Right ventricle myocardium superior (tissue), 1 donor: ENCODE results near the gene CAMTA1. TPM values are rescaled to one million over a fixed set of nuclear protein-coding genes. Genes with fewer than 3 reads are reported as not detected.
"Not testable (repeated sequence)": the region's sequence is repeated elsewhere in the genome, so short reads cannot be mapped to it uniquely, and the experiment has no call there.

ENCODE experiments used
- ATAC-seq: fragments of 200-7000 bp; cut with Tn5 transposase; one replicate; pipeline ENCODE4 v1.9.1; 2020; ENCODE audit warnings: mild to moderate bottlenecking; ENCODE audit not compliant: poor library complexity
- DNase-seq: peaks from one replicate; pipeline ENCODE4 v3.0.0-alpha.2; 2020
- intact Hi-C: fragments of 100-400 bp; cut with DNase I; formaldehyde crosslinking; loops from one replicate; pipeline ENCODE4 v1.11.2; 2022
- total RNA-seq: library from RNA; stranded (reverse); fragmentation: NEBNext Ultra II Directional; extraction: Animal tissue kit (Norgen Biotek cat#: 25700); gene quantifications from one replicate; pipeline ENCODE4 v1.2.1, GENCODE V29; 2021
- donor health status: DM: no; HTN: yes; CAD: no; lungs with severe emphysema.

The CAMTA1 gene
- total RNA-seq, 1 donor from 2014 or later: 153 TPM

DNA sequence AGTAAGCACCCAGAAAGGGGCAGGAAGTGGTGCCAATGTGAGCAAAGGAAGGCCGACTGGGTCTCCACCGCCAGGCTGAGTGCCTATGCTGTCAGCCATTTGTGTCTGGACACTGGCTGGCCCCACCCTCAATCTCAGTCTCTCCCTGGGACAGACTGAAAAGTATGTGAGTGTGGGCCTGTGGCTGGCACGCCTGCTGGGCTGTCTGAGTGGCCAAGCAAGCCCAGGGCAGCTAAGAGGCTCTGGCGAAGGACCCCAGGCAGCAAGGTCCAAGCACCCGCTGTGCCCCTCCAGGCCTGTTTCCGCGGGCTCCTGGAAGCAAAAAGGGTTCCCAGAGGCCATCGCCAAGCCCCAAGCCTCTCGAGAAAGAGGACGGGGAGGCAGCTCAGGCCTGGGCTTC lies 892.6 kb downstream of the CAMTA1 start:
- DNase-seq: no peak
- ATAC-seq: no peak
- intact Hi-C loops: no loop called here

DNA sequence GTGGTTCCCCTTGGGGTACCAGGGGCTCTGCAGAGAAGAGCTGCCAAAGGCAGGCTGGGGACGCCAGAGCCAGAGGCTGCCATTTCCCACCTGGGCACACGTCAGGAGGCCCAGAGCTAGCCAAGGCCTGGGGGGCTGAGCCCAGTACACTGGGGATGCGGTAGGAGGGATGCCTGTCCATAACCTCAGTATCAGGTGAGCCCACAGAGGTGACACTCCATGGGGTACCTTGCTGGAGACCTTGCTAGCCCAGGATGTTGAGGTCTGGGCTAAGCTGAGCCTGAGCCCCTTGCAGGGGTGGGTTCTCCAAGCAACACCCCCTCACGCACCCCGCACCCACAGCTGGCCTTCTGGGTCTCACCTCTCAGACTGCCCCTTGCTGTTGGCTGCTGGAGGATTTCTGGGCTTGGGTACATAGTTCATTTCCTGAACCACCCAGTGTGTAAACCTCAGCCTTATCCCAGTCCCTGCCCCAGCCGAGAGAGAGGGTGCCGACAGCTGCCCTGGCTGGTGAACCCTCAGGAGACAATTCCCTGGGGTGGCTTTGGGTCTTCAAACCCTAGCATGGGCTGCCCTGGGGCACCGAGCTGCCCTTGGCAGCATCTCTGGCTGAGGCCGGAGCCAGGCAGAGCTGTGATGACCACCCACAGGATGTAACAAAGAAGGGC lies 893.4 kb downstream of the CAMTA1 start:
- intact Hi-C loops: no loop called here

DNA sequence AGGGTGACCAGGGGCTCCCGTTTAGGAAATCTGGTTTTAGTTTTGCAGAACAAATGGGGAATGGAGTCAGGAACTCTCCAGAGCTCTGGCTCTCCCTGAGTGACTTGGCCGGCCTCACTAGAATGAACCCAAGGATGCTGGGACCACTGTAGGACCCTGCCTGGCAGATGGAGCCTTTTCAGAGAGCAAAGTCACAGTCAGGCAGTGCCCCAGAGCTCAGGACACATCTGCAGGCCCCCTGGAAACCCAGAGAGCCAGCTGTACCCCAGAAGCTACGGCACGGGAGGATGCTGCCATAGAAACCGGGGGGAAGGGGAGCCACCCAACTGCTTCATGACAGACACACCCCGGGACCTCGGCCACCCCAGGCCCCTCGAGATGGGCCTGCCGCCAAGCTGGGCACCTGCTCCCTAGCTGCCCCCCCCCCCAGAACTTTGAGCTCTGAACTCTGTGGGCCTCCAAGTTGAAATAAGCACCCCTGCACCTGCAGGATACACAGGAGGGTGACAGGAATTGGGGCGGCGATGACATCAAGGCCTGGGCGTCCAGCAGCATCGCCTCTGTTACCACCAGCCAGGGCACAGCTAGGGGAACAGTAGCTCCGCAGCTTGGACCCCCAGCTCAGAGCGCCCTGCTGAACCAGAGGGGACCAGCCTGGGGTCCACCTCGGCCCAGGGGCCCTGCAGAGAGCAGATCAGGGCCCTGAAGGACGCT lies 894.1 kb downstream of the CAMTA1 start:
- ATAC-seq (no peak), DNase-seq (no peak)
- intact Hi-C loops: no loop called here

More for the DNA sequence above, 893.4 kb downstream of the CAMTA1 start:
- ATAC-seq (no peak), DNase-seq (no peak)

DNA sequence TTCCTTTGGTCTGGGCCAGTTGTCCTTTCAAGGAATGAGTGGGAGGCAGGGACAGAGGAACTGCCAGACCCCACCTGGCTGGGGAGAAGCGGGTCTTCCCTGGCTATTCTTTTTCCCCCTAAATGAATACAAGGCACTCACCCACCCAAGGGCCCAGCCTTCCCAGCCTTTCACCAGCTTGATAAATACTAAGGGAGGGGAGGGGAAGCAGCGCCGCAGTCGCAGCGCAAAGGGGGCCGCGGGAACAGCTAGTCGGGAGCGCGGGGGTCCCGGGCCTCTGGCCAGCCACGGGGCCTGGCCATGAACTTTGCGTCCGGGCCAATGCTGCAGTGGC lies 894.6 kb downstream of the CAMTA1 start:
- intact Hi-C loops: no loop called here
- ATAC-seq (peak; percentile 27), DNase-seq (no peak)

DNA sequence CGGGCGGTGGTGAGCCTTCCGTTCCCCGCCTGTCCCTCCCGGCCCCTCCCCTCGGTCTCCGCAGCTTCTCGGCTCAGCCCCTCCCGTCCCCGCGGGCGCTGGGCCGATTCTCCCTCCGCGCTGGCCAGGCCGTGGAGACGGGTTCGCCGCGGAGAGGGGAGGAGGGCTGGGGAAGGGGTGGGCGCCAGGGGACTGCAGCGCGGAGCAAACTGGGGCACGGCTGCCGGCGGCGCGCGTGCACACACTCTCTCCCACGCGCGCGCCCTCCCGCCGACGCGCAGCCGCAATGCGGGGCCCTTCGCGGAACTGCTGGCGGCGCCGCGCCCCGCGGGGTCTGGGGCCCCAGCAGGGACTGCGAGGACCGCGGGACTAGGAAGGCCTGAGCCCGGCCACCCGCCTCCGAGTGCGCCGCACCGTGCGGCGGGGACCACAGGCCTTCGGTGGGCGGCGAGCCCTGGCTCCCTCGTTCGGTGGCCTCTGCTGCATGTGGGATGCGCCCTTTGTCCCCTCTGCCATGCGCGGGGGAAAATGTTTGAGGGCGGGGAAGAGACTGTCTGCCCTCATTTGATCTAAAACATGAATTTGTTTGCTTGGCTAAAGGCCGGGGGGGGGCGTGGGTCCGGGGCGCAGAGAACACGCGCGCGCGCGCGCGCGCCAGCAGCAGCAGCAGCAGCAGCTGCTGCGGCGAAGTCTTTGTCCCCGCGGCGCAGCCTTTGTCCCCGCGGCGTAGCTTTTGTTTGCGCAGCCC lies 895.1 kb downstream of the CAMTA1 start:
- intact Hi-C loops: no loop called here
- ATAC-seq: peak; percentile 90
- DNase-seq: peak; percentile 78

DNA sequence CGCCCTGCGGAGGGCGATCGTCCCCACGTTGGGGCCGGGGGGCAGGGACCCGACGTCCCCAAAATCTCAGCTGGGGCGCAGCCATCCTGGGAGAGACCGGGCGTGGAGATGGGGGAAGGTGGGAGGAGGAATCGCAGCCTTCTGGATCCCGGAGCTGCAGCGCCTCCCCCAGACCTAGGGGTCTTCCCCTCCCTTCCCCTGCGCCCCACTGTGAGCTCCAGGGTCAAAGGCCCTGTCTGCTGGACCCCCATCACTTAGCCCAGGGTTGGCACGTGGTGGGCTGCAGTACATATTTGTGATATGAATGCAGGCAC lies 895.7 kb downstream of the CAMTA1 start:
- DNase-seq (no peak), ATAC-seq (no peak)
- intact Hi-C loops: no loop called here

DNA sequence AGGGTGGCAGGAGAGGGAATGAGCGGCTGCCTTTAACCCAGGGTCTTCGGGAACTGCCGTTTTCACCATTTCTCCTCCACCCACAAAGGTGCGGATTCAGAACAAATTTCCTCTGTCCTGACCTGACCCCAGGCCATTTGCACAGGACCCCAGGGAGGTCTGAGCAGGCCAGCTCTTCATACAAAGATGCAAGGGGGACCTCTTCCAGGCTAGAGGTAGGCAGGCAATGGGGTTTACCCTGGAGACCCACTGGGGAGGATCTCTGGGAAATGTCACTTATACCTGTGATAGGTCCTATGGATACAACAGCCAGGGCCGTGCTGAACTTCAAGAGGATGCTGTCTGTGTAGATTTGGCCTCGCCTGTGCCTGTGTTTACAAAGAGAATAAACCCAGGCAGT lies 896.1 kb downstream of the CAMTA1 start:
- no peak for ATAC-seq
- DNase-seq: no peak
- intact Hi-C loops: no loop called here

DNA sequence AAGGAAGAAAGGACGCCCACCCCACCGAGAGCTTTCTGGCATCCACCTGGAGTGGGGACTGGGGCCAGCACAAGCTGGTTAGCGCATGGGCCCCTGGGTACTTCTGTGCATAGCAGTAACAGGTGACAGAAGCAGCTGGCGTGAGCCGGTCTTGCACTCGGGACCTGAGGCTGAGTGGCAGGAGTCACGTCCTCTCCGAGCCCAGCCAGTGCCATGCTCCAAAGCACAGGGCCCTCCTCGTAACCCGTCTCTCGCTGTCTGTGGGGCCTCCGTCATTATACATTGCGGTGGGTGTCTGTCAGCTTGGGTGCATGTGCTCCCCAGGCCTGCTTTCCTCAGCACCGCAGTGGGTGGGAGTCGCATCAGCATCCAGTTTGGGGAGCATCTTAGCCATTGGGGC lies 898.3 kb downstream of the CAMTA1 start:
- intact Hi-C loops: no loop called here
- DNase-seq (no peak), ATAC-seq (no peak)

DNA sequence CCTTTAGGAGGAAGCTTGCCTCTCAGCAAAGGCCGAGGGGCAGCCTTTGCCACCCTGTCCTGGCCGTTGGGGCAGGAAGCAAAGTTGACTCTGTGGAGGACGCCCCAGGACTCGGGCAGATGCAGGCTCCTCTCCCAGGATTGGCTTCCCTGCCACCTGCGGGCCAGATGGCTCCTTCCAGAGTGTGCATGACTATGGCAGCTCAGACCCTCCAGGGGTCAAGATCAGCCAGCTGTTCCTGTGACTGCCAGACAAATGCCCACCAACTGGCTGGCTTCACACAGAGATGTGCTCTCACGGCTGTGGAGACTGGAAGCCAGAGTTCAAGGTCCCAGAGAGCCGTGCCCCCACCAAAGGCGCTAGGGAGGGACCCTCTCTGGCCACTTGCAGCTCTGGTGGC lies 898.9 kb downstream of the CAMTA1 start:
- no peak for DNase-seq
- no peak for ATAC-seq
- intact Hi-C loops: no loop called here

DNA sequence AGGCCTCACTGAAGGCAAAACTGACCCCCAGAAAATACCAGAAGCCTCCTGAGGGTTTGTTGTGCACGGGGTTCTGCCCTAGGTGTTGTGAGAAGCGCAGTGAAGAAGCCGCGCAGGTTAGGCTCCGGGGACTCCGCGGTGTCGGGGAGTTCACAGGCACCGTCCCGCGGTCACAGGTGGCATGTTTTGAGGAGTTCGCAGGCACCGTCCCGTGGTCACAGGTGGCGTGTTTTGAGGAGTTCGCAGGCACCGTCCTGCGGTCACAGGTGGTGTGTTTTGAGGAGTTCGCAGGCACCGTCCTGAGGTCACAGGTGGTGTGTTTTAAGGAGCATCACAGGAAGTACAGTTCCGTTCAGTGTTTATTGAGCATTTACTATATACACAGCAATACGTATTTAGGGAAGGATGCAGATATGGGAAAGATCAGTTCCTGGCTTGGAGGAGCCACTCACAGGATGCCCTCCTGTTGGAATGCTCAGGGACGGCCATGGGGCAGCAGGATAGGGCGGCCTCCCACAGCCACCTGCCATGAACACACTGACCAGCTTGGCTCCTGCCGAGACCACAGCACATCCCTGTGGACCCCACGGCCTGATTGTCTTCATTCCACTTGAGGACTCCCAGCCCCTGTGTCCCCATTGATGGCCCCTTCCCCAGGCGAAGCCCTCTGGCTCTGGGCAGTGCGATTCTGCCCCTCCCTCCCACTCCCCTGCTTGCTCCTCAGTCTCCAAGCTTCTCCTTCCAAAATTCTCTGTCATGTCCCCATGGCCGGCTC lies 899.8 kb downstream of the CAMTA1 start:
- peak; percentile 11 for DNase-seq
- intact Hi-C loops: no loop called here
- no peak for ATAC-seq

DNA sequence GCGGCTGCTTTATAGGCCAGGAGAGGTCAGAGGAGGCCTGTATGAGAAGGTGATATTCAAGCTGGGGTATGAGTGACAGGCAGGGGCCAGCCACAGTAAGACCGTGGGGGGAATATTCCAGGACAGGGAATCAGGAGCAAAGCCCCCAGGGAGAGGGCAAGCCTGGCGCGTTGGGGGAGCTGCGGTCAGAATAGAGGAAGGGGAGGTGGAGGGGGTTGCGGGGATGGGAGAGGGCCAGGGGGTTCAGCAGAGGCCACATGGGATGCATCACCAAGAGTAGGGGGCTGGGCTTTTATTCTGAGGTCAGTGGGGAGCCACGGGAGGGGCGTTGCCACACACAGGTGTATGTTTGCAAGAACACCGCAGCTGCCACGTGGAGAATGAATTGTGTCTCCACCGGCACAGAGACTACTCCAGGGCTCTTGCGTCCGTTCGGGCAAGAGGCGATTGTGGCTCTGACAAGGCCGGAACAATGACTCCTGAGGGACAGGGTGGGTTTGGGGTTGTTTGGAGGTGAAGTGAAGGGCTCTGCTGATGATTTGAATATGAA lies 901.1 kb downstream of the CAMTA1 start:
- DNase-seq (peak; percentile 19), ATAC-seq (no peak)
- intact Hi-C loops: no loop called here

DNA sequence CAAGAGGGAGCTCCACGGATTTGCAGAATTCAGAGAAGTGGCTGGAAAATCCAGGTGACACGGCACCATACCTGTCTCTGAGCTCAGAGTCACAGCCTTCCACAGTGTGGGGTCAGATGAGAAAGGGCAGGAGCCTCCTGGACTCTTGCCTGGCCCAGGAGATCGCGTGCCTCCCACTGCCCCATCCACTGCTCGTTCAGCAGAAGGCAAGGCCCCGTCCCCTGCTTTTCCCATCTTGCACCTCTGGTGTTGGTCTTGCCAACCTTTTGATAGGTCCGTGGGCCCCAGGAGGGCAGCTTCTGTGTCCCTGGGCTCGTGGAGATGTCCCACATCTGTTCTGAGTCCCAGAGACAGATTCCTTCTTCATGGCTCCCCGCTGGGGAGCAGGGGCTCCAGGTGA lies 902.2 kb downstream of the CAMTA1 start:
- intact Hi-C loops: no loop called here
- ATAC-seq (no peak), DNase-seq (peak; percentile 14)

DNA sequence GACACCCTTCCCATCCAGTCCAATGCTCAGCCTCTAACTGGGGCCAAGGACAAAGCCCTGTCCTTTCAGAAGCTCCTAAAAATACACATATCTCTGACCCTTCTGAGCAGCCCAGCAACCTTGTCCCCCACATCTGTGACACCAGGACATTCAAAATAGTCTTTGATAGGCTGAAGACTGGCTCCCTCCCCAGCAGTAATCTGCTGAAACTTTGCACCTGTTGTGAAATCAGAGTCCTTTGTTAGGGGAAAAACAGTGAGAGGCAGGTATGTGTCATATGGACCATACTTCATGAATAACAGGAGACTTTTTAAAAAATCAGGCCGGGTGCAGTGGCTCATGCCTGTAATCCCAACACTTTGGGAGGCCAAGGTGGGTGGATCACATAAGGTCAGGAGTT lies 903.4 kb downstream of the CAMTA1 start:
- ATAC-seq: no peak
- no peak for DNase-seq
- intact Hi-C loops: no loop called here

DNA sequence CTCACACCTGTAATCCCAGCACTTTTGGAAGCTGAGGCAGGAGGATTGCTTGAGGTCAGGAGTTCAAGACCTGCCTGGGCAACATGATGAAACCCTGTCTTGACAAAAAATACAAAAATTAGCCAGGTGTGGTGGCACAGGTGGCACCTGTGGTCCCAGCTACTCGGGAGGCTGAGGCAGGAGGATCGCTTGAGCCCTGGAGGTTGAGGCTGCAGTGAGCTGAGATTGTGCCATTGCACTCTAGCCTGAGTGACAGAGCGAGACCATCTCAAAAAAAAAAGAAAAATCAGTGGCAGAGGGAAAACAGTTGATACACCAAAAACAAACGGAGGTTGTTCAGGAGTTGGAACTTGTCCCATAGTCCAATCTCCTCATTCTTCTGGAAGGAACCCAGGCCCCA lies 904.1 kb downstream of the CAMTA1 start:
- DNase-seq, ATAC-seq, intact Hi-C loops: not testable (repeated sequence)

DNA sequence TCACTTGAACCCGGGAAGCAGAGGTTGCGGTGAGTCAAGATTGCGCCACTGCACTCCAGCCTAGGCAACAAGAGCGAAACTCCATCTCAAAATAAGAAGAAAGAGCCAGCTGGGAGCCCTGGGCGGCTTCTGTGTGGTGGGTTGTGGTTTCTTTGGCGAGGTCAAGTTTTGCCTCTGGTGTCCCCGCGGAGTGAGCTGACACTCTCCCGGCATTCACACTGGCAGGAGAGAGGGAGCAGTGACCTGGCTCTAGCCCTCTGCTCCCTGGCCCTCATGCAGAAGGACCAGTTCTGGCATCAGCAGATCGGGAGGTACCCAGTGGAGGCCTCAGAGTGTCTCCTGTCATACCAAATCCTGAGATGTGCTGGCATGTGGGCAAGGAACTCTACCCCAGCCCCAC lies 904.8 kb downstream of the CAMTA1 start:
- intact Hi-C loops: no loop called here
- DNase-seq (no peak), ATAC-seq (no peak)

DNA sequence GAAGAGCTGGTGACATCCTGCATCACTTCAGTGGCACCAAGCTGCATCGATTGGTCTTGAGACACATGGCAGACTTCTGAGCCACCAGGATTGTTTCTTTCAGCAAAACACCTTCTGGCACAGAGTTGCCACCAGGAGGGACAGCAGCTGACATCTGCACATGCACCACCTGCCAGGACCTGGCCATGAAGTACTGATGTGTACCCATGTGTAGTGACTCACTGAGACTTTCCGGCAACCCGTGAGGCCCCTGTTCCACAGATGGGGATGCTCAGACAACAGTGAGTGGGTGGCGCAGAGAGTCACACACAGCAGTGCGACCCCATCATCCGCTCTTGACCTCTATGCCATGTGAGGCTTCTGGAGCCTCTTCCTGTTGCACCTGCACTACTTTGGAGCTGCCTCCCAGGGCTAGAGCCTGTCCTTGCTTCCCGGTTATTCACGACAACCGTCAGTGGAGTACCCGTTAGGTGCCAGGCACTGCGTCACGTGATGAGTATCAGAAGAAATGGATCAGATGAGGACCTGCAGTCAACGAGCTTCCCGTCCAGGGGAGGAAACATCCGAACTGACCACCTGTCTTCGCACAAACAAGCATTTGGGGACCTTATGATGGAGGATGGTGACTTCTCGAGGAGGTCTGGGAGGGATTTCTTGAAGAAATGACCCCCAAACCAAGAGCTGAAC lies 905.4 kb downstream of the CAMTA1 start:
- no peak for ATAC-seq
- no peak for DNase-seq
- intact Hi-C loops: no loop called here

DNA sequence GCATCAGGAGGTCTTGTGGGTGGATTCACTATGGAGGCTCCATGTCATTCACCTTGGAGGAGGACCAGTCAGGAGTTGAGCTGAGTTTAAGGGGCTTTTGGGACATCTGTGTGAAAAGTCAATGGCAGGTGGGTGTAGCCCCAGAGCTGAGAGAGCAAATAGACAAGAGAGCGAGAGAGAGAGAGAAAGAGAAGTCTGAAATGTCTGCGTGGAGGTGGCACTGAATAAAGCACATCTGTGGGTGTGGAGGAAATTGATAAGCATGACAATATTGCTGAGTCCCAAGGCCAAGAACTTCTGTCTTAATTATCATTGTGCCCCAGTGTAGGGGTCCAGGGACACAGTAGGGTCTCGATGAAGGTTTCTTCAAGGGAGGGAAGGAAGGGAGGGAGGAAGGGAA lies 906.3 kb downstream of the CAMTA1 start:
- ATAC-seq (no peak), DNase-seq (no peak)
- intact Hi-C loops: no loop called here

DNA sequence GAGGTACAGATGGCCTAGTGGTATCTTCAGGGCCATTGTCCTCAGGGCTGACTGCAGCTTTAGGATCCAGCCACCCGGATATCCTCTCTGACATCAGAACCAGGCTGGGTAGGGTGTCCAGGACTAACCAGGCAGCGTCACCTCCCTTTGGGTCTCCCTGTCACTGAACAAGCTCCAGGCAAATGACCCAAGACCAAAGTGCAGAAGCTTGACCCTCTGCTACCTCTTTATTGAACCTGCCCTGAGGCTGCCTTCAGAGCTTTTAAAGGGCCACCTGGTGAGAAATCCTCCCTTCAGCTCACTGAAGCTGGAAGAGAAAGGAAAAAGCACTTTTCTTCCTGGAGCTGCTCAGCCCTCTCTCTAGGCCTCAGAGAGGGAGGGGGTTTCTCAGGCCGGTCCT lies 906.8 kb downstream of the CAMTA1 start:
- ATAC-seq (no peak), DNase-seq (no peak)
- intact Hi-C loops: no loop called here

DNA sequence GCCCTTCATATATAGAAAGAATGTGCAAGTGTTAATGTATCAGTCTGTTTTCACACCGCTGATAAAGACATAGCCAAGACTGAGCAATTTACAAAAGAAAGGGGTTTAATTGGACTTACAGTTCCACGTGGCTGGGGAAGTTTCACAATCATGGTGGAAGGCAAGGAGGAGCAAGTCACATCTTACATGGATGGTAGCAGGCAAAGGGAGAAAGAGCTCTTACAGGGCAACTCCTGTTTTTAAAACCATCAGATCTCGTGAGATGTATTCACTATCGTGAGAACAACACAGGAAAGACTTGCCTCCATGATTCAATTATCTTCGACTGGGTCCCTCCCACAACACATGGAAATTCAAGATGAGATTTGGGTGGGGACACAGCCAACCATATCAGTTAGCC lies 907.8 kb downstream of the CAMTA1 start:
- DNase-seq, intact Hi-C loops, ATAC-seq: not testable (repeated sequence)
